ENCODE results near the gene GGT7.
"Not testable (repeated sequence)": the region's sequence is repeated elsewhere in the genome, so short reads cannot be mapped to it uniquely, and the experiment has no call there.

Gene GGT7

DNA sequence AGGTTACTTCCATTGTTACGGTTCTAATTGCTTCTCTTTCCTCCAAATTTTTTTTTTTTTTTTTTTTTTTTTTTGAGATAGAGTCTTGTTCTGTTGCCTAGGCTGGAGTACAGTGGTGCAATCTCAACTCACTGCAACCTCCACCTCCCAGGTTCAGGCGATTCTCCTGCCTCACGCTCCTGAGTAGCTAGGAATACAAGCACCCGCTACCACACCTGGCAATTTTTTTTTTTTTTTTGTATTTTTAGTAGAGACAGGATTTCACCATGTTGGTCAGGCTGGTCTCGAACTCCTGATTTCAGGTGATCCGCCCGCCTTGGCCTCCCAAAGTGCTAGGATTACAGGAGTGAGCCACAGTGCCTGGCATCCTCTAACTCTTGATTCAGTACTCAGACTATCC is 8.3 kb upstream of the GGT7 start:
- FAIRE-seq = not testable (repeated sequence)

DNA sequence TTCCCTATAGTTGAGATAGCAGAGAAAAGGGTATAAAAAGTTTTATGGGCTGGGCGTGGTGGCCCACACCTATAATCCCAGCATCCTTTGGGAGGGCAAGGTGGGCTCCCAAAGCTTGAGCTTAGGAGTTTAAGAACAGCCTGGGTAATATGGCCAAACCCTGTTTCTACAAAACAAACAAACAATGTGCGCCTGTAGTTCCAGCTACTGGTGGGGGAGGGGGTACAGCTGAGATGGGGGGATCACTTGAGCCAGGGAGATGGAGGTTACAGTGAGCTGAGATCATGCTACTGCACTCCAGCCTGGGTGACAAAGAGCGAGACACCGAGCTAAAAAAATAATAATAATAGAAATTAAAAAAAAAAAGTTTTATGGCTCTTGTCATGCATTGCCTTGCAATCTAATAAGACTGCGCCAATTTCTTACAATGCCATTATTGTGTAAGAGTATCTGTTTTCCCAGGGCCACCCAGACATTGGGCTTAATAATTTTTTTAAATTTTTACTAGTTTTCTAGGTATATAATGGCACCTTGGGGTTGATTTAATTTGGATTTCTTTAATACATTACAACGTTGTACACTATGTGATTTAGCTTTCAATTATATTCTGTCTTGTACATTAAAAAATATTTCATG is 7.7 kb upstream of the GGT7 start:
- no peak for FAIRE-seq

DNA sequence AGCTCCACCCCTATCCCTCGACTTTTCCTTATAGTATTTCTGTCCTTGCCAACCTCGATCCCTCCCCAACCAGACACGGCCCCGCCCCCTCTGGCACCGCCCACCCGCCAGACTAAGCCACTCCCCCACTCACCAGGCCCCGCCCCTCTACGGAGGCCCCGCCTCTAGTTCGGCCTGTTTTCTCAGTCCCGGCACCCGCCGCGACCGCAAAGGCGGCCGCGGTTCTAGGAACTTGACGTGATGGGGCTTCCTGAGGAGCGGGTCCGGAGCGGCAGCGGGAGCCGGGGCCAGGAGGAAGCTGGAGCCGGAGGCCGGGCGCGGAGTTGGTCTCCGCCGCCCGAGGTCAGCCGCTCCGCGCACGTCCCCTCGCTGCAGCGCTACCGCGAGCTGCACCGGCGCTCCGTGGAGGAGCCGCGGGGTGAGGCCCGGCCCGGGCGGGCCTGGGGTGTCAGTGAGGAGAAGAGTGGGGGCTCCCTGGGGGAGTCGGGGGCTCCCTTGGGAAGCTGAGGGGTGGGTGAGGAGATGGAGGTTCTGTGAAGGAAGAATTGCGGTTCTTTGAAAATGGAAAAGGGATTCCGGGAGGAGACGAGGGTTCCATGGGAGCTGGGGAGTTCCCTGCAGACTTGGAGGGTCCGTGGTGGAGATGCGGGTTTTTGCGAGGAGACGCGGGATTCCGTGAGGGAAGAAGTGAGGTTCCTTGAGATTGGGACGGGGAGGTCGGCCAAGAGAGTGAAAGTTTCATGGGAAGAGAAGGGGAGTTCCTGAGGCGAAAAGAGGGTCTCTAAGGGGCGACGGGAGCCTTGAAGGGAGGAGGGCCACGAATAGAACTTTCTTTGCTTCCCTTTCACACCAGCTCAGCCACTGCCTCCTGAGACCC is 4.0 kb upstream of the GGT7 start, which contains the start of gene ACSS2:
TSS of gene ACSS2 (plus strand) at position 207 of the 877 bp plus-strand sequence. CDS start at position 241, 34 bp downstream.
- no peak for FAIRE-seq

DNA sequence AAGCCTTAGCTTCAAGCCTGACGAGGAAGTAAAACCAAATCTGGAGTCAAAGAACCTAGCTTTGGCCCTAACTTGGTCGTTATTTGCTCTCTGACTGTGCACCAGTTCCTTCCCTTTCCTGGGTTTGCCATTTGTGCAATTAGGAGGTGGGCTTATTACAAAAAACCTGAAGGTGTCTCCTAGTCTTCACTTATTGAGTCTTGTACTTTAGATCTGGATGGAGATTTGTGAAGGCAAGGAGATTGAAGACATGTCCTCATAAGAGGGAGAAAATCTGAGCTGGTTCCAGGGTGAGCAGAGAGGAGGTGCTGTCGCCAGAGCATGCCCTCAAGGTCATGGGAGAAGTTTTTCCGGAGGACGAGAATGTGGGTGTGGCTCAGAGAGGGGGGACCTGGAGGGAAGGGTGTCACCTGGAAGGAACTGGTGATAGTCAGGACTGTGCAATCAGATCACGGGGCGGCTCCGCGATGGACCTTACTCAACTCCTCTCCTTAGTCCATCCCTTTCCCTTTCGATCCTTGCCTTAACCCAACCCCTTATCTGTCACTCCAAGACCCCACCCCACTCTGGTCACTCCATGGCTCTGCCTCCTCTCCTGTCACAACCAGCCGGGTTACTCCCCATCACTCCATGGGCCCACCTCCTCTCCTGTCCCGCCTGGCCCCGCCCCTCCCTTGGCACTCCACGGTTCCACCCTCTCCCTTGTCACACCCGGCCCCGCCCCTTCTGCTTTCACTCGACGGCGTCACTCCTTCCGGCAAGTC is 3.2 kb upstream of the GGT7 start:
- FAIRE-seq = no peak

DNA sequence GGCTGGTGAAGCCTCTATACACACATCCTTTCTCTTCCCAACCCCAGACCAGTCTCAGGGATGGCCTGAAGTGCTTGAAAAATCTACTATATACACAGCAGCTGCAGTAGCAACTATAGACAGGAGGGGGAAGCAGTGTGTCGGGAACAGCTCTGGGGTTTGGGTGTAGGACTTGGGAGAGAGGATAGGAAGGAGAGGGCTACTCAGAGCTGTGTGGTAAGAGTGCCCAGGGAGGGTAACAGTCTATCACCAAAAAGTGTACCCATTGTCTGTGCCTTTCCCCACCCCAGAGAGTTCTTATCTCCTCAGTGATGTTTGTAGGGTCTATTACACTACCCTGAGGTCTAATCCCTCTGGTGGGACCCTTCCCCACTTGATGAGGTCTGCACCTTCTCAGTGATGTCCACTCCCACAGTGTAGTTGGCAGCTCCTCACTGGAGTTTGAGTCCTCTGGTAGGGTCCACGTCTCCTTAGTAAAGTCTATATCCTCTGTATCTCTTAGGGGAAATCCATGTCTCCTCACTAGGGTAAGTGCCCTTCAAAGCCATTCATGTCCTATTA is 1.5 kb upstream of the GGT7 start:
- FAIRE-seq = no peak

DNA sequence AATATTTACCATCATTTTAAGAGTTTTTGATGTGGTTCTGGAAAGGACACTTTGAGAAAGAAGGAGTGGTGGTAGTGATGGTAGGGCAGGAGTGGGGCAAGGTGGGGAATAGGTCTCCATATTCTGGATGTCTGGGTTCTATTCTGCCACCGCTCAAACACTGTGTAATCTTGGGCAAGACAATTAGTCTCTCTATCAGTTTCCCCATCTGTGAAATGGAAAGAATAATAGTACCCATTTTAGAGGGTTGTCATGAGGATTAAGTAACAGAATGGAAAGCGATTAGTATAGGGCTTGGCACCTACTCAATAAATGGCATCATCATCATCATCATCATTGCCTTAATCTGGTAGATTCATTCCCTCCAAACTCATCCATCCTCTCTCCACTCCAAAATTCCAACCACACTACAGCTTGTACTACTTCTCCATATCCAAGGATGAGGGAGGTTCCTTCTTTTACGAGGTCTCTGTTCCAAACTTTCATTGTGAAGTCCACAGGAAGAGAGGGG is 982 bp upstream of the GGT7 start:
- FAIRE-seq = no peak

DNA sequence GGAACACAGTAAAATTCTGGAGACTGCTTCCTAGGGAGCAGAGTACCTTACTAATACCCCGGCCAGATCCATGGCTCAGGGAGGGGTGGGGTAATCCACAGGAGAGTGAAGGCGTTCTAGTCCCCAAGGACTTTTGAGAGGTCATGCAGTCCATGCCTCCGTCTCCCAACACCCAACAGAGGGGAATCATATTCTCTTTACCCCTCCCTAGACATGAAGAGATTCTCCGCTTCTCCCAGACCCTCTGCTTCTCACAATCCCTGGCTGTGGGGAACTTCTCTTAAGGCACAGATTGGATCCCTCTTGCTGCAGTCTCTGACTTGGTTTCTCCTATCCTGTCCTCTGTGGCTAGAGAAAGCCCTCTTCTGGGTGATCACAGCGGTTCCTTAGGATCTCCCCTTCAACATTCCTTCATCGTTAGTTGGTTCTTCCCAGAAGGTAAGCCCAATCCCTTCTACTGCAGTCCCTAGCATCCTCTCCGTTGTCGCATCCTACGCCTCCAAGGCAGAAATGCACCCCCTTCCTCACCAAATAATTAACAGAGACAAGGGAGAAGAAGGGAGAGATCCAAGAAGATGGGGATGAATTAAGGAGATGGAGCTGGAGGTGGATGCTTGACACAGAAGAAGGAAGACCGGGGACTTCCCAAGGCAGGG is 562 bp downstream of the GGT7 start:
- no peak for FAIRE-seq

DNA sequence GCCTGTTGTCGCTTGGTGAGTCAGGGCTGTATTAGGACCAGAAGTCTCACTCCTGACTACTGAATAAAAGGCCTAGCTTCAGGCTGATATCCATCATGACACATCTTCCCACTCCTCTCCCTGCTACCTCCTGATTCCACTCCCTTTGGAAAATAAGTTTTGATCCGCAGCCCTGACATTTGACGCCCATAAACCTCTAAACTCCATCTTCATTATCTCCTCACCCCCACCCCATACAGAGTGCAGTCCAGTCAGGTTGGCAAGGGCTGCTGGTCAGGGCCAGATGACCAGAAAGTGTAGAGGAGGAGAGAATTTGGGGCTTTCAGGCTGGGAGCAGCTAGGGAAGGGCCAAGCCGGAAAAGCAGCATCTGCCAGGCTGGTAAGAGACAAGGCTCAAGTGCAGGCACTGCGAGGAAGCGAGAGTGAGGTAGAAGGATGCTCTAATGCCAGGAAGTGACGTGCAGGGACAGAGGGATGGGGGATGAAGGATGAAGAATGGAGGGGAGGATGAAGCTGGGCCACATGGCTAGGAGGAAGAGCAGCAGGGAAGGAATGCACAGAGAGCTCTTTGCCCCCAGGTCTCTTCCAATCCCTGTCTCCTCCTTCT is 1.2 kb downstream of the GGT7 start:
- no peak for FAIRE-seq

DNA sequence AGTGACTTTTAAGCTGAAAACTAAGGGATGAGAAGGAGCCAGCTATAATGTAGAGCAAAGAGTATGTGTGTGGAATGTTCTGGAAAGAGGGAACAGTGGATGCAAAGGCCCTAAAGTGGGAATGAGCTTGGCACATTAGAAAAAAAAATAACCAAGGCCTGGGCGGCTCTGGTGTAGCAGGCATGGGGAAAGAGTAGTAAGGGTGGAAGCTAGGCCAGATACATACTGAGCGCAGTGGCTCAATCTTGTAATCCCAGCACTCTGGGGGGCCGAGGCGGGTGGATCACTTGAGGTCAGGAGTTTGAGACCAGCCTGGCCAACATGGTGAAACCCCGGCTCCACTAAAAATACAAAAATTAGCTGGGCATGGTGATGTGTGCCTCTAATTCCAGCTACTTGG is 8.4 kb downstream of the GGT7 start:
- no peak for FAIRE-seq

DNA sequence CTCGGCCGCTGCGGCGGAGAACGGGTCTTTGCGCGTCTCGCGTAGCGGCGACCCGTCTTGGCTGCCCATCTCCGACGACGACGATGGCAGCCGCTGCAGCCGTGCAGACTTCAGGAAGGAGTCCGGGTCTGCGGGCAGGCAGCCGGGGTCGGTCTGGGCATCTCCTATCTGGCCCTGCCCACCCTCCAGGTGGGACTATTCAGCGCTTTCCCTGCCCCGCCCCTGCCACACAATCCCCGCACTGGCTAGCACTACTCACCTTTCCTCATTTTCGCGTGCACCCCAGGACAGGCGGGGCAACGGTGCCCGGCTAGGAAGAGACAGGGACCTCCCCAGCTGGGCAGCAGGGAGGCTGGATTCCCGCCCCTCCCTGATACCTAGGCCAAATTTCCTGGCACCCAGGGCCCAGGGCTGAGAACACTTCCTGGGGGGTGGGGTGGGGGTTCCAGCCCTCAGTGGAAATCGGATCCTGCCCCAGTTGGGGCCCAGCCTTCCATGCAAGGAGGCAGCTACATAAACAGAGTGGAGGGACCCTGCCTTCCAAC is 9.2 kb downstream of the GGT7 start:
- no peak for FAIRE-seq

DNA sequence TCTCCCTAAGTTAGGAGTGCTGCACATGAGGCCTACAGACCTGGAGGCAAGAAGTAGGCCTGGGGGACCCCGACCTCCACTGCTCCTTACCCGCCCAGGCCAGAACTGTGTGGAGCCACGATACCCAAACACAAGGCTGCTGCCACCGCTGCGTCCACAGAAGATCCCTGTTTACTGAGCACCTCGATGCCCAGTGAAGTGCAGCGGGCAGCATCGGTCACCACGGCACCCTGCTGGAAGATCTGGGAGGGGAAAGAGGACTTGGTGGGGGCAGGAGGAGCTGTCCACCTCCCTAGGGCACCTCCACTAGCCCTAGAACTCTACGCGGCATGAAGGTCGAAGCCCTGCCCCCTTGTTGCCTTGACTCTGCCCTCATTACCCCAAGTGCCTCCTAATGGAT is 9.9 kb downstream of the GGT7 start:
- no peak for FAIRE-seq

DNA sequence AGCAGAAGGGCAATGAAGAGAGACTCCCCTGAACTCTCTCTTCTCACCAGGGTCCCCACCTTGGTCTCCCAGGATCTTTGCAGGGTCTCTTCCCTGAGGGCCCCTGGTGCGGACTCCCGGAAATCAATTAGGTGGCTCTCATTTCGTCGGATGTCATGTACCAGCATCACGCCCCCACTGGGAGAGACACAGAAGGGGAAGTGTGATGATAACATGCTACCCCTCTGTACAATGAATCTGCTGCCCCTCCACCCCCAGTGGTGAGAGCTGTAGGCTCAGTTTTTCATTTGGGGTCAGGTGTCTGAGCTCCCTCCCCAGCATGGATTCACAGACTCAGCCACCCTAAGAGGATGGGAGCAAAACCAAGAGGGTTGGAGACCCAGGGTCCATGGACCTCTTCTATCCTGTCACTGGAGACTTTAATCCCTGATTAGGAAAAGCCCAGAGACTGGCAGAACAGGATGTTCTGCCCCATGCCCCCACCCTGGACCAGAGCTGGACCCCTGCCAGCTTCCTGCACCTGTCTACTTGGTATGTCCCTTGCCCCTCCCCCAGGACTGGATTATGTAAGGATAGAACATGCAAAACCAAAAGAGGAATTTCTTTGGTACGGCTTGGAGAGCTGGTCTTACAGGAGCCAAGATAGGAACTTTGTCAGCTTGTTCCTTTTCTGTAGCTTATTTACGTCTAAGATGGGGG is 11.1 kb downstream of the GGT7 start:
- no peak for FAIRE-seq

DNA sequence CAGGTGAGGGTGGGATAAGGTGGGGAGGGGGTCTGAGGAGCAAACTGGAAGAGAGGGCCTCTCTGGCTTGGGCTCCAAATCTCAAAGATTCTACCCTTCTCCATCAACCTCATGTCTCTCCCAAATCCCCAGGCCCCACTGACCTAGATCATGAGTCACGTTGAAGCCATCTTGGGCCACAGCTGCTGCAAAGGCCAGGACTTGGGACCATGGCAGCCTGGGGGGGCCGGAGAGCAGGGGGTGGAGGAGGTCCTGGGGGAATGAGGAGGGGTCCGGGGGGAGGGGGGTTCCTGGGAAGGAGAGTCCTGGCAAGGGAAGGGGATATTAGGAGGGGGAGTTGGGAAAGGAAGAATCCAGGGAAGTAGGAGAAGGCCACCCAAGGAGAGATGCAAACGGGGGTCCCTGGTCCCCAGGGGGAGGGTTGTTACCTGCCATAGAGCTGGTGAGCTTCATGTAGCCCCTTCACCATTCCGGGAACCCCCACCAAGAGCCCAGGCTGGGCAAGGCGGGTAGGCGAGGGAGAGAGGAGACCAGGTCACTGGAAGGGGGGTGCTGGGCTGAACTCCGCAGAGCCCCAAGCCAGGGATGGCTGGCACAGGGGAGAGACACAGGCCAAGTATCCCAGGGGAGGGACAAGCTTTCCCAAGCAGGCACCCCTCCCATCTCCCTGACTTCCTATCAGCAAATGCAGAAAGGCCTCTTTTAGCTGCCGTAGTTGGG is 12.7 kb downstream of the GGT7 start:
- FAIRE-seq = no peak

DNA sequence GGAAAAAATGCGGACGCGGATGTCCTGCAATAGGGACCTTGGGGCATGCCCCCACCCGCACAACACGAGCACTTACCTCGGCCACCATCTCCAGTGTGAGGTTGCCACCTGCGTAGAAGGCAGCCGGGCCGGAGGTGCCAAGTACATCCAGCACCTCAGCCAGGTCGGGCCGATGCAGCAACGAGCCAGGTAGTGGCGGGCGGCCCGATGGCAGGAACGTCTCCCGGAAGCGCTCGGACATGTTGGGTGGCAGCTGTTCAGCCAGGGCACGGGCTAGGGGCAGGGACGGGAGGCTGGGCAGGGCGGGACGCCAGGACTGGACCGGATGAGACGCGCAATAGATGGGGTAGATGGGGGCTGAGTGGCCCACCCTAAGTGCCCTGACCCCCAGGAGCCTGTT is 13.3 kb downstream of the GGT7 start:
- no peak for FAIRE-seq

DNA sequence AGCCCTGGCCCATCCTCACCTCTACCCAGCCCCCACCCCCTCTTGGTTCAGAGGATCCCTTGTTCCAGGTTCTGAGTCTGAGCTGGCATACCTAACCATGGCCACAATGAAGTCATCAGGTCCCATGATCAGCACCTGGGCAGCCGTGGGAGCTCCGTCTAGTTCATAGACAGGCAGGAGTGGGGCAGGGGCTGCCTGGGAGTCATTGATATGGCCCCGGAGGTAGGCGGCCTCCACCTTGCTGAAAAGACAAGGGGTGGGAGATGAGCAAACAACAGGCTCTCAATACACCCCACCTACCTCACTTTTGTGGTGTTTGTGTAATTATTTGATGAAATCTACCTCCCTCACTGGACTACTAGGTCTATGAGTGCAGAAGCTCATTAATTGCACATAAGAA is 20.4 kb downstream of the GGT7 start:
- no peak for FAIRE-seq

DNA sequence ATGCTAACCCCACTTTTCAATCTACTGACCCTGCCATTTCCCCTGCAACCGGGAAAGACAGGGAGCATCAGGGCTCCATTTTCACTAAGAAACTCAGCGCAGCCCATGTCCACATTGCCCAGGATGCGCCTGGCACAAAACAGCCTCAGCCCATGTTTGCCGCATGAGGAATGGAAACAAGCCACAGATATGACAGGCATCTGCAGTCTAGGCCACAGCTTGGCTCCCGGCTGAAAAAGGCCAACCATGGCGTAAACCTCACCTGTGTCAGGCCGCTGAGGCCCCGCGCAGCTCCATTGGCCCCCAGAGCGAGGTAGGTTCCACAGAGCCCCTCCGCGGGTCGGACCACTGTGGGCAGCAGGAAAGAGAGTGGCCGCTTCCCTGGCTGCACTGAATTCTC is 21.7 kb downstream of the GGT7 start:
- no peak for FAIRE-seq

DNA sequence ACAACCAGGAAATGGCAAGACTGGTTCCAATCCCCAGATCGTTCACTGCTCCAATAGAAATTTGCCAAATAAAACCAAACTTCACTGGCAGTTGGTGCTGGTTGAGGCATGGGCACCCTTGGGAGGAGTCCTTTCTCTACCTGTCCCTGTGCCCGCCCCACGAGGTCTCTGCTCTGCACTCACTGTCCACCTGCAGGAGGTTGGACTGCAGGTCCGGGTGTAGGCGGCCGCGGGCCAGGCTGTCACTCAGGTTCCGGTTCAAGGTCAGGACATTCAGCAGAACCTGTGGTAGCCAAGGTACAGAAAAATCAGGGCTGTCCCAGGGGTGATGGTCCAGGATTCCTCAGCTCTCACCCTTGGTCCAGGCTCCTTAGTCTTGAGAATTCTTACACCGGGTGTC is 22.9 kb downstream of the GGT7 start:
- FAIRE-seq = no peak

DNA sequence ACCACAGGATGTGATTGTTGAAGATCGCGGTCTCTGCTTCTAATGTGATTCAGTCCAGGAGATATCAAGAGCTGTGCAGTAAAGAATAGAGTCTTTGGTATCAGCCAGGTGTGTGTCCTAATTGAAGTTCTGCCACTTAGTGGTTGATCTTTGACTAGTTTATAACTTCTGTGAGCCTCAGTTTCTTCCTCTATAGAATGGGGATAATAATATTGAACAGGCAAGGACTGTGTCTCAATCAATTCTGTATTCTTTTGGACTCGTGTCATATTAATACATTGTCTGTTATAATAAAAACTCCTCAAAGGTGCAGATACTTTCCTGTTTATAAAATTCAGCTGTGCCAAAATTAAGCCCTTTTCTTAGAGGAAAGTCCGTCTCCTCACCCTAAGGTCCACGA is 24.1 kb downstream of the GGT7 start:
- no peak for FAIRE-seq

DNA sequence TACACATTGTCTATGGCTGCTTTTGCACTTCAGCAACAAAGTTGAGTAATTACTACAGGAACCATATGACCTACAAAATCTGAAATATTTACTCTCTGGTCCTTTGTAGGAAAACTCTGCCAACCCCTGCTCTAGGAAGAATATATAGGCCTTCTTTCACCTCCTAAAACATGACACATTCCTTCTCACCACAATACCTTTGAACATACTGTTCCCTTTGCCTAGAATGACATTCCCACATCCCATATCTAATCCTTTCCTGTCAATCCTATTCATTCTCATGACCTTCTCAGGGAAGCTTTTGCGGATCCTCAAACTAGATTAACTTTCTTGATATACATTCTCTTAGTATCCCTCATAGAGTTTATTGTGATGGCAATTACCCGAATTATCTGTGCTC is 29.2 kb downstream of the GGT7 start:
- FAIRE-seq = no peak

DNA sequence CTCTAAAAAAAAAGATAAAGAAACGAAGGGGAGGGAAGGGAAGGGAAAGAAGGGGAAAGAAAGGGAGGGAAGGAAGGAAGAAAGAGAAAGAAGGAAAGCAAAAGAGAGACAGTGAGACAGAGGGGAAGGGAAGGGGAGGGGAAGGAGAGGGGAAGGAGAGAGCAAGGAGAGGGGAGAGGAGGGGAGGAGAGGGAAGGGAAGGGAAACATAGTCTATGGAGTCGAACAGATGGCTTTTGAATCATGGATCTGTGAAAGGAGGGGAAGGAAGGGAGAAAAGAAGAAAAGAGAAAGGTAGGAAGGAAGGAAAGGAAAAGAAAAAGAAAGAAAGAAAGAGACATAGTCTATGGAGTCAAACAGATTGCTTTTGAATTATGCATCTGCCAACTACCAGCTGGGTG is 30.5 kb downstream of the GGT7 start:
- no peak for FAIRE-seq
